HG03439 (cell line): ENCODE measurements around the gene ADTRP.
"Not testable (repeated sequence)": the region's sequence is repeated elsewhere in the genome, so short reads cannot be mapped to it uniquely, and the experiment has no call there.

ENCODE experiments used
- ATAC-seq: cut with Tn5 transposase; IDR thresholded peaks from one replicate; pipeline ENCODE4 v1.9.1; 2021; ENCODE audit warnings: mild to moderate bottlenecking, moderate library complexity; ENCODE audit not compliant: unreplicated experiment

The ADTRP gene

GRCh38 chr6:11702089-11702488, 76.5 kb downstream of the ADTRP start:
- no peak for ATAC-seq

- no peak for ATAC-seq
Measured at GRCh38 chr6:11701573-11701972, 77.0 kb downstream of the ADTRP start.

GRCh38 chr6:11700118-11700718, 78.4 kb downstream of the ADTRP start:
- ATAC-seq, result no peak

DNA sequence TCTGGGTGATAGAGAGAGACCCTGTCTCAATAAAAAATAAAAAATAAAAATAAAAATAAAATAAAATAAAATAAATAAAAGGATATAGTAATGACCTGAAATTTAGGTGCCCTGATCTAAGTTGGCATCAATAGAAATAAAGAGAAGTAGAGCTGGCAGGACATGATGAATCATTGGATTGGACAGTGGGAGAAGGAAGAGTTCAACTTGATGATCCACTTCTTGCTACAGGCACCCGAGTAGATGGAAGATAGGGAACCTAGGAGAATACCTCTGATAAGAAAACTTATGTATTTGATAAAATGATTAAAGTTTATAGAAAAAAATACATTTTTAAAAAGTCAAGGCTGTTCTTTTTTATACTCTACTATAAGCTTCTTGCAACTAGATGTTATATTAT, 79.0 kb downstream of the ADTRP start:
- no peak for ATAC-seq

DNA sequence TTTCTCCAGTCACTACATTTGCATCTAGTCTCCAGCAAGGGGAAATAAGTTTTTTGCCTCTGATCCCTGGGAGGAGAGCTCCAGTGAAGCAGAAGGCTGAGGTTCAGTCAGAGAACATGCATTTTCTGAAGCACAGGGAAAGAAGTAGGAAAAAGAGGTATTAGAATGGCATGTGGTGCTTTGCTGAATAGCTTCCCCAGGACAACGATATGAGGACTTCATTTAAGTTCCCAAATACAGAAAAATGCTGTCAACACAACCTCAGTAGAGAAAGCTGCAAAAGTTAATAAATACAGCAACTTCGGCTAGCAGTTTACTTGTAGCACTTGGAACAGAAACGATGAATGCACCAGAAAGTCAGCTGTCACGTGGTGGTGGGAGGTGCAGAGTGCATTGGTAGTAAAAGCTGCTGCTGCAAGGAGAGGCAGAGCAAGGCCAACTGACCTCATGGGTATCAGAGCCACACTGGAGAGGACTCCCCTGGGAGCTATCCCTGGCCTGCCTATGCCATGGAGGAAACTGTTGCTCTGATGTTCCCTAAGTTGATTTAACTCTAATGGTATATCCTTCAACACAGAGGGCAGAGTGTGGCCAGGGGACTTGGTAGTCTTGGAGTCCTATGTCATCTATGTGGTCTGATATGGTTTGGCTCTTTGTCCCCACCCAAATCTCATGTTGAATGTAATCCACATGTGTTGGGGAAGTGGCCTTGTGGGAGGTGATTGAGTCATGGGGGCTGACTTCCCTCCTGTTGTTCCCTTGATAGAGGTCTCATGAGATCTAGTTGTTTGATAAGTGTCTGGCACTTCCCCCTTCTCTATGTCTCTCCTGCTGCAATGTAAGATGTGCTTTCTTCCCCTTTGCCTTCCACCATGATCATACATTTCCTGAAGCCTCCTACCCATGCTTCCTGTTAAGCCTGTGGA, 85.9 kb downstream of the ADTRP start:
- ATAC-seq, result no peak

- ATAC-seq, result no peak
Measured at GRCh38 chr6:11689847-11690246, 88.8 kb downstream of the ADTRP start.

DNA sequence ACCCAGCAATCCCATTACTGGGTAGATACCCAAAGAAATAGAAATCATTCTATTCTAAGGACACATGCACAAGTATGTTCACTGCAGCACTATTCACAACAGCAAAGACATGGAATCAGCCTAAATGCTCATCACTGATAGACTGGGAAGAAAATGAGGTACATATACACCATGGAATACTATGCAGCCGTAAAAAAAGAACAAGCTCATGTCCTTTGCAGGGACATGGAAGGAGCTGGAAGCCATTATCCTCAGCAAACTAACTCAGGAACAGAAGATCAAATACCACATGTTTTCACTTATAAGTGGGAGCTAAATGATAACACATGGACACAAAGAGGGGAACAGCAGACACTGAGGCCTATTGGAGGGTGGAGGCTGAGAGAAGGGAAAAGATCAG, 89.2 kb downstream of the ADTRP start:
- not testable (repeated sequence) for ATAC-seq

GRCh38 chr6:11688425-11688709, 90.2 kb downstream of the ADTRP start:
- ATAC-seq, result no peak

DNA sequence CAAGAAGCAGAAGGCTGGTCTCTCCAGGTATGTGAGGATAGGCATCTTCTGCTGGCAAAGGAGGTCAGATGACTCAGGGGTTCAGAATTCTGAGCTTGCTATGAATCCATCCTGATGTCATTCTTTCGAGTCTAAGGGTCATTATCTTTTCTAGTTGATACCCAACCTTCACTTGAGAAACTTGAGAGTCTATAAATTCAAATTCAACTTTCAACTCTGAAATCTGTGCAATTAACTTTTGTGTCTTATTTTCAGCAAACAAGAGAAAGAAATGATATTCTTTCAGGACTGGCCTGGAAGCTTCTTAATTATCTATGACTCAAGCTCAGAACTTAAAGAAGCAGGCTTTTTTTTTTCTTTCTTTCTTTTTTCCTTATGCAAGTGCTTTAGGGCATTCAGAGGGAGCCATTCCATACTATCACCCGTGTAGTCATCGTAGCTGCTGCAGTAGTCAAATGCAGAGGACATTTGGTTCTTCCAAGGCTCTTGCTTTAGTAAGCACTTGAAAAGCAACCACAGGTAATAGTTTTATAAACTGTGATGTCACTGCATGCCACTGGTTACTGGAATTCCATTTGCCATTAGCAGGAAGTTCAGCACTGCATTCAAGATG, 93.0 kb downstream of the ADTRP start:
- ATAC-seq, result no peak

DNA sequence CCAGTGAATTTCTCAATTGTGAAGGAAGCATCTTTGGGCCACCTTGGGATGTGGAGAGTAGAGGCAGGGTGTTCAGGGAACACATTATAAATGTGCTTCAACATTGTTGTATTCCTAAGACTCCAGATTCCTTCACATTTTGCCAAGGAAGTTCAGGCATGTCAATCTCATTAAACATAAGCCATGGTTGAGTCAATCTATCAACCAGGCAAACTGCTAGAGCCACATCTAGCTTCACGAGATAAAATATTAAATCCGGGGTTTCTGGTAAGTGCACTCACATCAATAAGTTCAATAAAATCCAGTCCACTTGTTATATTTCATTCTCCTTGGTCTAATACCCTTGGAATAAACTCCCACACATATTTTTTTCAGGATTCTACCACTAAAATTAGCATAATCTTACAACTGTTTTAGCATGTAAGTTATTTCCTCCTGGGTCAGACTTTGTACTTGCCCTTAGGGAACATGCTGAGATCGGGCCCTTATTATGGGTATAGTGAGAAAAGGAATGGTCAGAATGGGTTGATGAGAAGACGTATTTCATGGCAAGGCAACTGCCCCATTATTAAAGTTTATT, 93.6 kb downstream of the ADTRP start:
- no peak for ATAC-seq

GRCh38 chr6:11683871-11684270, 94.7 kb downstream of the ADTRP start:
- ATAC-seq, result no peak

- no peak for ATAC-seq
Measured at GRCh38 chr6:11682561-11682975, 96.0 kb downstream of the ADTRP start.

GRCh38 chr6:11681770-11682169, 96.8 kb downstream of the ADTRP start:
- no peak for ATAC-seq

- no peak for ATAC-seq
Measured at GRCh38 chr6:11681357-11681756, 97.2 kb downstream of the ADTRP start.

- ATAC-seq, result not testable (repeated sequence)
Measured at GRCh38 chr6:11680479-11680878, 98.1 kb downstream of the ADTRP start.

- no peak for ATAC-seq
Measured at GRCh38 chr6:11679099-11679498, 99.5 kb downstream of the ADTRP start.

- no peak for ATAC-seq
Measured at GRCh38 chr6:11675601-11676000, 103.0 kb downstream of the ADTRP start.

DNA sequence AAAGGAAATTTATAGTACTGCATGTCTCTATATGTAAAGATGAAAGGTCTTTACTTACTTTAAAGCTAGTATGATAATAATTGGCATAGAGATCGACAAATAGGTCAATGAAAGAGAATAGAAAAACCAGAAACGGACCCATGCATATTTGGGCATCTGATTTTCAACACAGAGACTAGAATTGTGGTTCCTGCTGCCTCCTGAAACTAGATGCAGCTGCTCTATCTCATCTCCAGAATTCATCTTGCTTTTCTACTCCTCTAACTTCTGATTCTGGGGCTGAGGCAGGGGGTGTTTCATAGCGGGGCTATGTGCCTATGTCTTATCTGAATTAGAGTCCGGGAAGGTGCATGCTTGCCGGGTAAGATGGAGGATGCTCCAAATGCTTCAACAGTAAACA, 105.9 kb downstream of the ADTRP start:
- no peak for ATAC-seq

DNA sequence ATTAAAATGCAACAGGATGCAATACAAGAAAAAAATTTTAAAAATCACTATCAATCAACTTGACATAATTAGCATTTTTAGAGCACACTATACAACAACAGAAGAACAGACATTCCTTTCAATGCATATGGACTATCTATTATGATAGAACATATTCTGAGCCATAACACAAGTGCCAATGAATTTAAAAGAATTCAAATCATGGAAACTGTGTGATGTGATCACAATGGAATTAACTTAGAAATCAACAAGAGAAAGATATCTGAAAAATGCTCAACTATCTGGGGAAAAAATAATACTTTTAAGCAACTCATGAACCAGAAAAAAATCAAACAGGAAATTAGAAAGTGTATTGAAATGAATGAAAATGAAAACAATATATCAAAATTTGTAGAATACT, 106.3 kb downstream of the ADTRP start:
- ATAC-seq, result no peak

DNA sequence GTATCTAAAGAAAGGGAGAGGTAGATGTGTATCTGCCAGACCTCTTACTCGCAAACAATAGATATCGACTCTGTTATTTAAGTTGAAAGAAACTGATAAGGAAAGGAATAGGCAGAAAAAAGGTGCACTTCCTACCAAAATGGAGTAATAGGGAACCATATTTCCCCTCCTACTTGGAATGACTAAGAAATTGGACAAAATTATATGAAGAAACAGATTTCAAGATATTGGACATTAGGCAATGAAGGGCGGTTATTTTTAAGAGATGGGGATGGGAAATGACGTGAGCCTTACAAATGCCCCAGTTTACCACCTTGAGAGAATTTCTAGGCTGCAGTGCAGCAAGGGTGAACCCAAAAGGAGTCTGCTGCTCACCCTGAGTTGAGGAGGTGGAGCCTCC, 108.9 kb downstream of the ADTRP start:
- ATAC-seq, result no peak

GRCh38 chr6:11668455-11668854, 110.1 kb downstream of the ADTRP start:
- no peak for ATAC-seq

- ATAC-seq, result no peak
Measured at GRCh38 chr6:11667876-11668275, 110.7 kb downstream of the ADTRP start.
